ENCODE data around the gene BET1. TPM values are rescaled to one million over a fixed set of nuclear protein-coding genes. Genes with fewer than 3 reads are reported as not detected.

Gene BET1
- total RNA-seq, 1 experiment from 2014 or later: 17.2 TPM

GRCh38 chr7:93973134-93973533 lies 31.0 kb downstream of the BET1 start:
- ChIA-PET RAD21 (ENCODE audit: low non-redundant PET in 1 of 2, low total read pairs in 2 of 2, uncharacterized antibody in 2 of 2, unreplicated experiment in 2 of 2) (no interaction called here), CTCF (no interaction called here), POLR2A (no interaction called here)
- H4K20me1 ChIP-seq (ENCODE audit: insufficient read depth): no peaks in the 10 kb centered on the region
- H3K27ac ChIP-seq (ENCODE audit: low read depth, low read length): no peak overlapping the region
- TF ChIP-seq JUND (IDR thresholded peaks at IDR 0.05) (no peak), ZNF274 (IDR thresholded peaks at IDR 0.05; ENCODE audit: low read depth, low read length) (no peak), TCF7L2 (IDR thresholded peaks at IDR 0.05; ENCODE audit: borderline replicate concordance, extremely low read depth, insufficient read depth, insufficient read length) (no peak), POLR2AphosphoS5 (IDR thresholded peaks at IDR 0.05; ENCODE audit: low read depth, low read length) (no peak), SIN3A (IDR thresholded peaks at IDR 0.05; ENCODE audit: low read depth) (no peak), EZH2 (IDR thresholded peaks at IDR 0.05) (no peak), ZFX (IDR thresholded peaks at IDR 0.05) (no peak), MAX (IDR thresholded peaks at IDR 0.05) (no peak), EZH2phosphoT487 (IDR thresholded peaks at IDR 0.05; ENCODE audit: borderline replicate concordance) (no peak), REST (IDR thresholded peaks at IDR 0.05; ENCODE audit: low read depth) (no peak), SP1 (IDR thresholded peaks at IDR 0.05; ENCODE audit: low read depth) (no peak), CEBPB (IDR thresholded peaks at IDR 0.05; ENCODE audit: low read depth) (no peak), POLR2A (IDR thresholded peaks at IDR 0.05; ENCODE audit: borderline replicate concordance, extremely low read depth, insufficient read depth, insufficient read length) (no peak)
- TF ChIP-seq, protein P1, sequence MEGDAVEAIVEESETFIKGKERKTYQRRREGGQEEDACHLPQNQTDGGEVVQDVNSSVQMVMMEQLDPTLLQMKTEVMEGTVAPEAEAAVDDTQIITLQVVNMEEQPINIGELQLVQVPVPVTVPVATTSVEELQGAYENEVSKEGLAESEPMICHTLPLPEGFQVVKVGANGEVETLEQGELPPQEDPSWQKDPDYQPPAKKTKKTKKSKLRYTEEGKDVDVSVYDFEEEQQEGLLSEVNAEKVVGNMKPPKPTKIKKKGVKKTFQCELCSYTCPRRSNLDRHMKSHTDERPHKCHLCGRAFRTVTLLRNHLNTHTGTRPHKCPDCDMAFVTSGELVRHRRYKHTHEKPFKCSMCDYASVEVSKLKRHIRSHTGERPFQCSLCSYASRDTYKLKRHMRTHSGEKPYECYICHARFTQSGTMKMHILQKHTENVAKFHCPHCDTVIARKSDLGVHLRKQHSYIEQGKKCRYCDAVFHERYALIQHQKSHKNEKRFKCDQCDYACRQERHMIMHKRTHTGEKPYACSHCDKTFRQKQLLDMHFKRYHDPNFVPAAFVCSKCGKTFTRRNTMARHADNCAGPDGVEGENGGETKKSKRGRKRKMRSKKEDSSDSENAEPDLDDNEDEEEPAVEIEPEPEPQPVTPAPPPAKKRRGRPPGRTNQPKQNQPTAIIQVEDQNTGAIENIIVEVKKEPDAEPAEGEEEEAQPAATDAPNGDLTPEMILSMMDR (IDR thresholded peaks at IDR 0.05 in 2 of 3, conservative IDR thresholded peaks at IDR 0.05 in 1 of 3; ENCODE audit: borderline replicate concordance in 1 of 3, insufficient read depth in 1 of 3, low read depth in 2 of 3, low read length in 2 of 3): no peak
- TF ChIP-seq, protein P2, sequence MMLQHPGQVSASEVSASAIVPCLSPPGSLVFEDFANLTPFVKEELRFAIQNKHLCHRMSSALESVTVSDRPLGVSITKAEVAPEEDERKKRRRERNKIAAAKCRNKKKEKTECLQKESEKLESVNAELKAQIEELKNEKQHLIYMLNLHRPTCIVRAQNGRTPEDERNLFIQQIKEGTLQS (IDR thresholded peaks at IDR 0.05): no peak
- TF ChIP-seq, protein P3, sequence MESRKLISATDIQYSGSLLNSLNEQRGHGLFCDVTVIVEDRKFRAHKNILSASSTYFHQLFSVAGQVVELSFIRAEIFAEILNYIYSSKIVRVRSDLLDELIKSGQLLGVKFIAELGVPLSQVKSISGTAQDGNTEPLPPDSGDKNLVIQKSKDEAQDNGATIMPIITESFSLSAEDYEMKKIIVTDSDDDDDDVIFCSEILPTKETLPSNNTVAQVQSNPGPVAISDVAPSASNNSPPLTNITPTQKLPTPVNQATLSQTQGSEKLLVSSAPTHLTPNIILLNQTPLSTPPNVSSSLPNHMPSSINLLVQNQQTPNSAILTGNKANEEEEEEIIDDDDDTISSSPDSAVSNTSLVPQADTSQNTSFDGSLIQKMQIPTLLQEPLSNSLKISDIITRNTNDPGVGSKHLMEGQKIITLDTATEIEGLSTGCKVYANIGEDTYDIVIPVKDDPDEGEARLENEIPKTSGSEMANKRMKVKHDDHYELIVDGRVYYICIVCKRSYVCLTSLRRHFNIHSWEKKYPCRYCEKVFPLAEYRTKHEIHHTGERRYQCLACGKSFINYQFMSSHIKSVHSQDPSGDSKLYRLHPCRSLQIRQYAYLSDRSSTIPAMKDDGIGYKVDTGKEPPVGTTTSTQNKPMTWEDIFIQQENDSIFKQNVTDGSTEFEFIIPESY (IDR thresholded peaks at IDR 0.05; ENCODE audit: extremely low read depth, insufficient replicate concordance, low read length): no peak
- intact Hi-C loops (cut with micrococcal nuclease): no loop called here
- no peaks in the 10 kb centered on the region for H3K4me1 ChIP-seq (ENCODE audit: control insufficient read depth in 1 of 2, insufficient read depth in 2 of 2, low read length in 2 of 2)
- no peak overlapping the region for H3K4me2 ChIP-seq (ENCODE audit: low read length)
- no peak overlapping the region for H2AFZ ChIP-seq (ENCODE audit: low read depth, low read length, poor library complexity, severe bottlenecking)
- ATAC-seq: no peak
- H3K4me3 ChIP-seq (replicated peaks in 1 of 2; ENCODE audit: low read depth in 1 of 2, low read length in 2 of 2): no peak overlapping the region
- peaks cover 3% of the 10 kb centered on the region; the same call in 1 of the 2 replicates for H3K27me3 ChIP-seq (ENCODE audit: insufficient read depth, low read length)
- no peaks in the 10 kb centered on the region for H3K79me2 ChIP-seq (ENCODE audit: insufficient read depth, low read length)
- no peak overlapping the region for H3K9ac ChIP-seq (ENCODE audit: low read length)
- H3K9me2 ChIP-seq (ENCODE audit: insufficient read depth): no peaks in the 10 kb centered on the region
- no peaks in the 10 kb centered on the region for H3K36me3 ChIP-seq (ENCODE audit: control insufficient read depth in 1 of 2, insufficient read depth in 2 of 2, low read length in 2 of 2)
- BruUV-seq (replicated peaks): no TSS peak
- DNase-seq (ENCODE audit: low read depth, low spot score): no peak
- H3K9me3 ChIP-seq (ENCODE audit: control insufficient read depth in 1 of 2, insufficient read depth in 1 of 2, low read depth in 1 of 2, low read length in 2 of 2): no peaks in the 10 kb centered on the region

Measured in HCT116 (cell line).